HCT116 (cell line): ENCODE measurements around the gene PRKG1. TPM values are rescaled to one million over a fixed set of nuclear protein-coding genes. Genes with fewer than 3 reads are reported as not detected.
"Not testable (repeated sequence)": the region's sequence is repeated elsewhere in the genome, so short reads cannot be mapped to it uniquely, and the experiment has no call there.

Source experiments
- ATAC-seq: fragments of 200-7000 bp; cut with Tn5 transposase; 2 replicates; pipeline ENCODE4 v1.9.1; 2020; ENCODE audit warnings: mild to moderate bottlenecking, moderate library complexity
- BruUV-seq: library from RNA; stranded (reverse); fragments of 400-500 nt; replicated peaks from 2 replicates; lab custom pipeline; 2021; lab: Mats Ljungman, UMichigan
- CTCF ChIA-PET: fragments of 300-600 bp; sonication (Branson Sonifier 250); formaldehyde crosslinking; loops from one replicate; lab custom pipeline; 2021; ENCODE audit warnings: antibody characterized with exemption; lab: Charles Lee
- POLR2A ChIA-PET: fragments of 300-600, 350-600 bp; sonication (Branson Sonifier 250); formaldehyde crosslinking; loops from one replicate; lab custom pipeline; 2021; ENCODE audit warnings: antibody characterized with exemption; lab: Charles Lee
- RAD21 ChIA-PET, 2 experiments: fragments of 300-600 bp; sonication (Branson Sonifier 250); formaldehyde crosslinking; loops; one replicate each; lab custom pipeline; 2023; ENCODE audit warnings: low total read pairs in 2 of 2; ENCODE audit not compliant: uncharacterized antibody in 2 of 2, unreplicated experiment in 2 of 2, low non-redundant PET in 1 of 2; lab: Charles Lee
- DNase-seq: peaks from one replicate; pipeline ENCODE4 v3.0.0-alpha.2; 2010; ENCODE audit warnings: low read depth, low spot score
- H2AFZ ChIP-seq: fragments of 200-600 bp; shearing (Covaris generic), sonication (generic); 2 replicates; pipeline ENCODE4 v1.6.1; 2017; ENCODE audit warnings: low read depth, mixed run types, mixed read lengths, antibody characterized with exemption, low read length; ENCODE audit not compliant: poor library complexity, severe bottlenecking
- H3K27ac ChIP-seq: 2 replicates; pipeline ENCODE4 v1.5.1; 2012; ENCODE audit warnings: low read depth, low read length
- H3K27me3 ChIP-seq: fragments of 200-600 bp; sonication (generic); 2 replicates; pipeline ENCODE4 v1.6.1; 2016; ENCODE audit warnings: mixed run types, low read length, mixed read lengths; ENCODE audit not compliant: insufficient read depth
- H3K36me3 ChIP-seq, 2 experiments: fragments of 200-500 bp in 1 of 2; fragments of 200-600 bp in 1 of 2; sonication (Bioruptor generic) in 1 of 2; sonication (generic) in 1 of 2; 2 replicates each; pipeline versions ENCODE4 v1.5.1 to v1.6.1; 2014 to 2016; ENCODE audit warnings: low read length in 2 of 2, inconsistent platforms in 1 of 2, mixed read lengths in 1 of 2, mixed run types in 1 of 2; ENCODE audit not compliant: insufficient read depth in 2 of 2, control insufficient read depth in 1 of 2
- H3K4me1 ChIP-seq, 2 experiments: fragments of 200-600 bp in 1 of 2; sonication (generic) in 1 of 2; 2 replicates each; pipeline versions ENCODE4 v1.5.1 to v1.6.1; 2012 to 2017; ENCODE audit warnings: low read length in 2 of 2, inconsistent platforms in 1 of 2, mild to moderate bottlenecking in 1 of 2, mixed read lengths in 1 of 2, mixed run types in 1 of 2, moderate library complexity in 1 of 2; ENCODE audit not compliant: insufficient read depth in 2 of 2, control insufficient read depth in 1 of 2
- H3K4me2 ChIP-seq: fragments of 200-600 bp; sonication (generic); 2 replicates; pipeline ENCODE4 v1.6.1; 2017; ENCODE audit warnings: mixed run types, low read length, mixed read lengths
- H3K4me3 ChIP-seq, 2 experiments: fragments of 200-600 bp in 1 of 2; sonication (generic) in 1 of 2; replicated peaks in 1 of 2; 2 replicates each; pipeline ENCODE4 v1.5.1; 2011 to 2016; ENCODE audit warnings: low read length in 2 of 2, control low read depth in 1 of 2, low read depth in 1 of 2, mild to moderate bottlenecking in 1 of 2, mixed read lengths in 1 of 2, mixed run types in 1 of 2
- H3K79me2 ChIP-seq: fragments of 200-600 bp; sonication (generic); 2 replicates; pipeline ENCODE4 v1.6.1; 2017; ENCODE audit warnings: mild to moderate bottlenecking, mixed run types, low read length, moderate library complexity, mixed read lengths; ENCODE audit not compliant: insufficient read depth
- H3K9ac ChIP-seq: fragments of 200-600 bp; sonication (generic); 2 replicates; pipeline ENCODE4 v1.6.1; 2016; ENCODE audit warnings: low read length, mixed read lengths
- H3K9me2 ChIP-seq: fragments of 200-600 bp; sonication (generic), shearing (Covaris generic); 2 replicates; pipeline ENCODE4 v1.6.1; 2017; ENCODE audit warnings: mixed run types, mild to moderate bottlenecking, moderate library complexity; ENCODE audit not compliant: insufficient read depth
- H3K9me3 ChIP-seq, 2 experiments: fragments of 200-500 bp in 1 of 2; fragments of 200-600 bp in 1 of 2; sonication (Bioruptor generic) in 1 of 2; sonication (generic) in 1 of 2; 2 replicates each; pipeline ENCODE4 v1.6.1; 2014 to 2017; ENCODE audit warnings: low read length in 2 of 2, mixed read lengths in 2 of 2, inconsistent platforms in 1 of 2, low read depth in 1 of 2, mild to moderate bottlenecking in 1 of 2, mixed run types in 1 of 2, moderate library complexity in 1 of 2; ENCODE audit not compliant: control insufficient read depth in 1 of 2, insufficient read depth in 1 of 2
- H4K20me1 ChIP-seq: fragments of 200-600 bp; sonication (generic), shearing (Covaris generic); 2 replicates; pipeline ENCODE4 v1.6.1; 2017; ENCODE audit warnings: mixed run types, mild to moderate bottlenecking, moderate library complexity; ENCODE audit not compliant: insufficient read depth
- ATF3 ChIP-seq: IDR thresholded peaks from 2 replicates; pipeline ENCODE4 v1.6.1; 2012
- CTCF ChIP-seq, 3 experiments: fragments of 200-600 bp in 1 of 3; sonication (generic) in 1 of 3; IDR thresholded peaks in 2 of 3; conservative IDR thresholded peaks in 1 of 3; 2 replicates each; pipeline ENCODE4 v1.5.1; 2012 to 2017; ENCODE audit warnings: low read depth in 2 of 3, low read length in 2 of 3, antibody characterized with exemption in 1 of 3, borderline replicate concordance in 1 of 3, control low read depth in 1 of 3, mild to moderate bottlenecking in 1 of 3, mixed read lengths in 1 of 3, mixed run types in 1 of 3, moderate library complexity in 1 of 3; ENCODE audit not compliant: insufficient read depth in 1 of 3
- FOSL1 ChIP-seq: IDR thresholded peaks from 2 replicates; pipeline ENCODE4 v1.6.1; 2012; ENCODE audit warnings: low read depth
- REST ChIP-seq: IDR thresholded peaks from 2 replicates; pipeline ENCODE4 v1.6.1; 2012; ENCODE audit warnings: low read depth
- ZBTB33 ChIP-seq: IDR thresholded peaks from 2 replicates; pipeline ENCODE4 v1.6.1; 2011; ENCODE audit warnings: mild to moderate bottlenecking, low read length, moderate library complexity; ENCODE audit not compliant: insufficient replicate concordance; ENCODE audit errors: extremely low read depth
- intact Hi-C: fragments of 100-400 bp; cut with micrococcal nuclease; formaldehyde crosslinking; loops from 2 replicates; pipeline ENCODE4 v1.10.0; 2022
- total RNA-seq: library from RNA; stranded (reverse); gene quantifications from one replicate; pipeline ENCODE4 v1.2.1, GENCODE V29; 2021; ENCODE audit not compliant: unreplicated experiment

Gene PRKG1
- total RNA-seq, 1 experiment from 2014 or later: 1.4 TPM

- TF ChIP-seq CTCF (IDR thresholded peaks at IDR 0.05 in 2 of 3, conservative IDR thresholded peaks at IDR 0.05 in 1 of 3; ENCODE audit: borderline replicate concordance in 1 of 3, insufficient read depth in 1 of 3, low read depth in 2 of 3, low read length in 2 of 3): no peak
- TF ChIP-seq FOSL1: no peak
Measured at GRCh38 chr10:51270936-51271530, 196.7 kb downstream of the PRKG1 start (continued).

- H4K20me1 ChIP-seq, H3K4me1 ChIP-seq, ATAC-seq, H3K4me2 ChIP-seq, H3K36me3 ChIP-seq, H3K9ac ChIP-seq, H3K4me3 ChIP-seq, H3K27ac ChIP-seq, CTCF ChIA-PET, H3K27me3 ChIP-seq, H3K9me2 ChIP-seq, RAD21 ChIA-PET, H3K9me3 ChIP-seq, H2AFZ ChIP-seq, POLR2A ChIA-PET, H3K79me2 ChIP-seq, BruUV-seq, intact Hi-C loops, DNase-seq: not testable (repeated sequence)
Measured at GRCh38 chr10:51272099-51272498, 197.8 kb downstream of the PRKG1 start.

- no peaks in the 10 kb centered on the region for H3K4me1 ChIP-seq
- 0 out of 2 replicates have a peak, but pooled peaks cover 7% of the 10 kb centered on the region for H3K27me3 ChIP-seq
- H3K79me2 ChIP-seq: no peaks in the 10 kb centered on the region
- intact Hi-C loops: no loop called here
- ChIA-PET CTCF (no interaction called here), POLR2A (no interaction called here), RAD21 (no interaction called here)
- no peak for TF ChIP-seq REST
- TF ChIP-seq ATF3: no peak
- no peak for TF ChIP-seq FOSL1
- TF ChIP-seq ZBTB33: no peak
- H4K20me1 ChIP-seq: no peaks in the 10 kb centered on the region
- no peak overlapping the region for H3K4me3 ChIP-seq
- no peaks in the 10 kb centered on the region for H3K9me3 ChIP-seq
- ATAC-seq (no peak), DNase-seq (no peak)
- no peak overlapping the region for H2AFZ ChIP-seq
- BruUV-seq: no TSS peak
- no peak overlapping the region for H3K27ac ChIP-seq
- no peaks in the 10 kb centered on the region for H3K36me3 ChIP-seq
- H3K9ac ChIP-seq: no peak overlapping the region
- H3K9me2 ChIP-seq: no peaks in the 10 kb centered on the region
- no peak overlapping the region for H3K4me2 ChIP-seq
Measured at GRCh38 chr10:51272555-51272954, 198.3 kb downstream of the PRKG1 start.
